A549 (cell line): ENCODE data around the gene LRCH1.

ENCODE experiments used
- CBX8 ChIP-seq: fragments of 200-600 bp; sonication (generic); IDR thresholded peaks from 2 replicates; pipeline ENCODE4 v1.6.1; 2016
- EP300 ChIP-seq, 2 experiments: fragments of >200 bp; sonication (Bioruptor Twin); formaldehyde crosslinking; IDR thresholded peaks; 2 replicates in 1 of 2; 3 replicates in 1 of 2; pipeline ENCODE4 v1.6.1; 2016 to 2017
- HMGXB4 ChIP-seq: fragments of 250-450 bp; sonication (Bioruptor Pico); IDR thresholded peaks from 2 replicates; pipeline ENCODE4 v1.5.0; 2021; ENCODE audit warnings: mild to moderate bottlenecking, moderate library complexity, borderline replicate concordance
- HOXA7 ChIP-seq: fragments of 250-450 bp; sonication (Bioruptor Pico); IDR thresholded peaks from 2 replicates; pipeline ENCODE4 v1.5.0; 2020; ENCODE audit warnings: mild to moderate bottlenecking, moderate library complexity
- JUN ChIP-seq, 2 experiments: fragments of >200 bp; sonication (Bioruptor Twin); formaldehyde crosslinking; IDR thresholded peaks; 2 replicates in 1 of 2; 3 replicates in 1 of 2; pipeline ENCODE4 v1.6.1; 2016 to 2017
- MAX ChIP-seq: IDR thresholded peaks from 2 replicates; pipeline ENCODE4 v1.6.1; 2012
- MYC ChIP-seq: IDR thresholded peaks from 2 replicates; pipeline ENCODE4 v1.6.1; 2012; ENCODE audit warnings: mild to moderate bottlenecking, inconsistent platforms, low read length, improper control_type of control experiment, borderline replicate concordance
- PHF8 ChIP-seq: fragments of 200-600 bp; sonication (generic); IDR thresholded peaks from 2 replicates; pipeline ENCODE4 v1.6.1; 2016; ENCODE audit warnings: low read depth, mild to moderate bottlenecking, antibody characterized with exemption, moderate library complexity, borderline replicate concordance
- RFX5 ChIP-seq: fragments of 450-650 bp; IDR thresholded peaks from 2 replicates; pipeline ENCODE4 v1.7.1; 2014; ENCODE audit warnings: antibody characterized with exemption, mild to moderate bottlenecking, moderate library complexity
- TF ChIP-seq, protein P1 (sequence below): fragments of >200 bp; sonication (Bioruptor Twin); formaldehyde crosslinking; IDR thresholded peaks from 3 replicates; pipeline ENCODE4 v1.5.1; 2016

GRCh38 chr13:46618694-46619254 lies 65.8 kb downstream of the LRCH1 start:
- TF ChIP-seq JUN (IDR thresholded peaks at IDR 0.05) (no peak), RFX5 (no peak), HMGXB4 (CRISPR knock-in tag) (no peak), PHF8 (no peak), MAX (no peak), HOXA7 (no peak), CBX8 (no peak), MYC (no peak), EP300 (IDR thresholded peaks at IDR 0.05) (no peak)
- TF ChIP-seq, protein P1, sequence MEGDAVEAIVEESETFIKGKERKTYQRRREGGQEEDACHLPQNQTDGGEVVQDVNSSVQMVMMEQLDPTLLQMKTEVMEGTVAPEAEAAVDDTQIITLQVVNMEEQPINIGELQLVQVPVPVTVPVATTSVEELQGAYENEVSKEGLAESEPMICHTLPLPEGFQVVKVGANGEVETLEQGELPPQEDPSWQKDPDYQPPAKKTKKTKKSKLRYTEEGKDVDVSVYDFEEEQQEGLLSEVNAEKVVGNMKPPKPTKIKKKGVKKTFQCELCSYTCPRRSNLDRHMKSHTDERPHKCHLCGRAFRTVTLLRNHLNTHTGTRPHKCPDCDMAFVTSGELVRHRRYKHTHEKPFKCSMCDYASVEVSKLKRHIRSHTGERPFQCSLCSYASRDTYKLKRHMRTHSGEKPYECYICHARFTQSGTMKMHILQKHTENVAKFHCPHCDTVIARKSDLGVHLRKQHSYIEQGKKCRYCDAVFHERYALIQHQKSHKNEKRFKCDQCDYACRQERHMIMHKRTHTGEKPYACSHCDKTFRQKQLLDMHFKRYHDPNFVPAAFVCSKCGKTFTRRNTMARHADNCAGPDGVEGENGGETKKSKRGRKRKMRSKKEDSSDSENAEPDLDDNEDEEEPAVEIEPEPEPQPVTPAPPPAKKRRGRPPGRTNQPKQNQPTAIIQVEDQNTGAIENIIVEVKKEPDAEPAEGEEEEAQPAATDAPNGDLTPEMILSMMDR = no peak
